Posterior vena cava (tissue), 2 donors: Measurements from ENCODE around the gene NFIC. TPM values are rescaled to one million over a fixed set of nuclear protein-coding genes. Genes with fewer than 3 reads are reported as not detected.
A peak's percentile ranks its signal among the peaks of the same experiment; 100 is the strongest.
"Not testable (repeated sequence)": the region's sequence is repeated elsewhere in the genome, so short reads cannot be mapped to it uniquely, and the experiment has no call there.

Experiments used
- DNase-seq: peaks from one replicate; pipeline ENCODE4 v3.0.0-alpha.2; 2020; ENCODE audit warnings: low spot score
- intact Hi-C, 2 donors: fragments of 100-400 bp; cut with DNase I; formaldehyde crosslinking; loops; one replicate each; pipeline versions ENCODE4 v1.14.1 to v1.14.2; 2022 to 2023
- total RNA-seq, 2 donors: library from RNA; stranded (reverse); fragmentation: NEBNext Ultra II Directional; extraction: Animal tissue kit (Norgen Biotek cat#: 25700); gene quantifications; one replicate each; pipeline ENCODE4 v1.2.1, GENCODE V29; 2021
- donor health status: DM: yes; HTN: yes; CAD: no.
- donor health status: DM: yes; HTN: yes; CAD: no.

Gene NFIC
- total RNA-seq, 2 donors from 2014 or later = 196 to 223 TPM

DNA sequence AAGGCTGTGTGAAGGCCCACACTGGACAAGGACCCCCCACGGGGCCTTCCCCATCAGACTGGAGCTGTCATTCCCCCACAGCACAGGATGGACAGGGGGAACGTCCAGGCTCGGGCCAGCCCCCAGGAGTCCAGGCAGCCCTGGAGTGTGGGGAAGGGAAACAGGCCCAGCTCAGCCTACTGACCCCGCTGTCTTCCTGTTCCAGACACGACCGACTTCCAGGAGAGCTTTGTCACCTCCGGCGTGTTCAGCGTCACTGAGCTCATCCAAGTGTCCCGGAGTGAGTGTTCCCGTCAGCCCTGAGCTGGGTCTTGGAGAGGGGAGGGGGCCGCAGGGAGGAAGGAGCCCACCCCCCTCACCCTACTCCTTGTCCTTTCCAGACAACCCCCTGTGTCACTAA lies 66.9 kb downstream of the NFIC start:
- intact Hi-C loops = loop anchor here (5.0 kb wide), 2 partner anchors 39 to 96 kb away; no protein-coding TSS in a partner anchor
- no peak for DNase-seq

DNA sequence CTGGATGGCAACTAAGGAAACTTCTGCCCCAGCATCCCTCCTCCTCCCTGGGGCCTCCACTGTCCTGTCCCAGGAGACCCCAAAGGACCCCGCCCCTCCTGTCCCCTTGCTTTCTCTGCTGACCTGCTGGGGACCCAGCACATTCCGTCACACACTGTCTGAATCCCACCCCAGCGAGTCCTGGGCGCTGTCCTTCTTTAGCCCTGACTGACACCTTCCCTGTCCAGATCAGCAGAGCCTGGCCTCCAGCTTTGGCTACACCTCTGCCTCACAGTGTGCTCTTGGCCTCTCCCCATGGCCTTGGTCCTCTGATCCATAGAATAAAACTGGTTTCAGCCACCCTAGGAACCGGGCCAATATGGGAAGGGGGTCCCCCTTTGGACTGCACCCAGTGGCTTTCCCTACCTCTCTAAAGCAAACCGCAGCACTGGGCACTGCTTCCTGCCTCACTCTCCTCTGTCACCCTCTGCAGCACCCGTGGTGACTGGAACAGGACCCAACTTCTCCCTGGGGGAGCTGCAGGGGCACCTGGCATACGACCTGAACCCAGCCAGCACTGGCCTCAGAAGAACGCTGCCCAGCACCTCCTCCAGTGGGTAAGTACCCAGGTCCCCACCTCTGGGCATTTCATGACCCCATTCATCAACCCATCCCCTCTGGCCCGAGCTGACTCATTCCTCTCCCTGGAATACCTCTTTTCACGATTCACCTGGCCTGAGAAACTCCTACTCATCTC lies 67.6 kb downstream of the NFIC start:
- intact Hi-C loops = loop anchor here (5.0 kb wide), 2 partner anchors 38 to 97 kb away; no protein-coding TSS in a partner anchor
- DNase-seq = no peak

DNA sequence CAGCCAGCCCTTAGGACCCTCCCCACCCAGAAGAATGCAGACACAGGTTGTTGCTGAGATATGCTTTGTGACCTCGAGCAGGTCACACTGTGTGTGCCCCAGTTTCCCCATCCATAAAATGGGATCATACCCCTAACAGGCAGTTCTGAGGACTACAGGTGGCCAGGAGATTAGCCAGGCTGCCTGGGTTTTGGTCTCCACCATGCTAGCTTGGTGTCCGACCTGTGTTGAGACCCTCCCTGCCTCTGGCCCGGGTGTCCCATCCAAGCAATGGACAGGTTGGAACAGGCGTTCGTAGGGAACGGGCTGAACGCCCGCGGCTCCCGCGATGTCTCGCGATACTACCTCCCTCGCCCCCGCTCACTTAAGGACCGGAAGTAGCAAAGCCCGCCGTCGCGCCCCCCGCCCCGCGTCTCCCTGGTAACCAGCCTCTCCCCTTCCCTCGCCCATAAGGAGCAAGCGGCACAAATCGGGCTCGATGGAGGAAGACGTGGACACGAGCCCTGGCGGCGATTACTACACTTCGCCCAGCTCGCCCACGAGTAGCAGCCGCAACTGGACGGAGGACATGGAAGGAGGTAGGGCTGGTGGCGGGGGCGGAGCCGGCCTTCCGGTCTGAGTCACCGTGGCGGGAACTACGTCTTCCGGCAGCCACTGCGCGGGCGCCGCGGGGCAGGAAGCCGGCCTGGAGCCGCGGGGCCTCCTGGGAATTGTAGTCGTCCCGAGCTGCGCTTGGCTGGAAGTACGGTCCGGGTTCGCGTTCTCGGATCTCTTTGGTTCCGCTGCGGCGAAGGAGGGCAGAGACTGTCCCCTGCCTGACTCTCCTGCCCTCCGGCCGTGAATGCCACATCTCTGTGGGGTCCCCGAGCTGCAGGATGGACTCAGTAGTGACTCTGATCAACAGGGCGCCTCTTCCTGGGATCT lies 68.5 kb downstream of the NFIC start:
- intact Hi-C loops = loop anchor here (5.0 kb wide), 2 partner anchors 37 to 98 kb away; no protein-coding TSS in a partner anchor

DNA sequence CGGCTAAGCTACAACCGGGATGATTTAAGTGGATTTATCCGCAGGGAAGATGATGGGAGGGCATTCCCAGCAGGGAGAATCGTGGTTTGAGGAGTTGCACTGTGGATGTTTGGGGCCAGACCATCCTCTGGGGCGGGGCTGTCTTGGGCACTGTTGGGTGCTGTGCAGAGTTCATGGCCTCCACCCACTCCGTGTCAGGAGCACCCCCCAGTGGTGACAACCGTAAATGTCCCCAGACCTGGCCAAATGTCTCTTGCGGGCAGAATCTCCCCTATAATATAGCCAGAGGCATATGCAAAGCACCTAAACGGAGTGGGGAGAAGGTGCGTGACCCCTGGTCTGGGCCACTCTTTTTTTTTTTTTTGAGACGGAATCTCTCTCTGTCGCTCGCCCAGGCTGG lies 73.7 kb downstream of the NFIC start:
- intact Hi-C loops = no loop called here
- no peak for DNase-seq

More for the DNA sequence above, 68.5 kb downstream of the NFIC start:
- DNase-seq = peak; percentile 99

DNA sequence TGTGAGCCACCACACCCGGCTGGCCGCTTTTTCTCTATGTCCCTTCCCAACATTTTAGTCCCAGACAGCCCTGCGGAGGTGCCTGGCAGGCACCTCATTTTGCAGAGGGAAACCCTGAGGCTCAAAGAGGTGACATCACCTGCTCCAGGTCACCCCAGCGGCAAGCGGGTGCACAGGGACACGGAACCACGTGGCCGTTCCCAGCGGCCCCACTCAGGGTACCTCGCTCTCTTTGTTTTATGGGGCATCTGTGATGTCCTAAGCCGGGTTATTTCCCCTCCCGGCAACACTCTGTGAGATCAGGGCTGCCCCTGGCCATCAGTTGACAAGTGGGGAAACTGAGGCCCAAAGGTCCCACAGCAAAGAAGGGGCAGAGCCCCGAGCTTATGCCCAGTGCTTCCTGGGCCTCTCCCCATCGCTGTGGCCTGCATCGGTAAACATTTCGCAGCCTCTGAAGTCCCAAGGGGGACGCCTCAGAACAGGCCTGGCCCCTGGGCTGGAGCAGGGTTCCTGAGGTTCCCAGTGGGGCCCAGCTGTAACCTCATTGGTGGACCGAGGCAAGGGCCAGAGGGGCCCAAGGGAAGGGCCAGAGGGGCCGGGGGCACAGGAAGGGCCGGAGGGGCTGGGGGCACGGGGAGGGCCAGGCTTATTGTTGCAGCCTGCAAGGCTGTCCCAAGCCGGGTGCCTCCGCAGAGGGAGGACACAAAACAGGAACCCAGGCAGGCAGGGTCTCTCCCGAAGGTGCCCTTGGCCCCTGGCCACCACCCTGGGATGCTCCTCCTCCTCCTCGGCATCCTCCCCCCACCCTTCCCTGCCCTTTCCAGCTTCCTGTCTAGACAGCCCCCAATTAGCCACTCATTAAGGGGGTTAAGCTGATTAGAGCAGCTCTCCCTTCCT lies 75.0 kb downstream of the NFIC start:
- intact Hi-C loops = no loop called here
- DNase-seq = no peak

GRCh38 chr19:3441986-3442329 lies 75.6 kb downstream of the NFIC start:
- DNase-seq = no peak
- intact Hi-C loops = no loop called here

GRCh38 chr19:3442487-3443071 lies 76.2 kb downstream of the NFIC start:
- DNase-seq = no peak
- intact Hi-C loops = no loop called here

- peak; percentile 94 for DNase-seq
- intact Hi-C loops = no loop called here
Measured at GRCh38 chr19:3443840-3444694, 77.7 kb downstream of the NFIC start.

- no peak for DNase-seq
- intact Hi-C loops = no loop called here
Measured at GRCh38 chr19:3444695-3445234, 78.4 kb downstream of the NFIC start.

GRCh38 chr19:3446657-3447056 lies 80.3 kb downstream of the NFIC start:
- DNase-seq, intact Hi-C loops: not testable (repeated sequence)

DNA sequence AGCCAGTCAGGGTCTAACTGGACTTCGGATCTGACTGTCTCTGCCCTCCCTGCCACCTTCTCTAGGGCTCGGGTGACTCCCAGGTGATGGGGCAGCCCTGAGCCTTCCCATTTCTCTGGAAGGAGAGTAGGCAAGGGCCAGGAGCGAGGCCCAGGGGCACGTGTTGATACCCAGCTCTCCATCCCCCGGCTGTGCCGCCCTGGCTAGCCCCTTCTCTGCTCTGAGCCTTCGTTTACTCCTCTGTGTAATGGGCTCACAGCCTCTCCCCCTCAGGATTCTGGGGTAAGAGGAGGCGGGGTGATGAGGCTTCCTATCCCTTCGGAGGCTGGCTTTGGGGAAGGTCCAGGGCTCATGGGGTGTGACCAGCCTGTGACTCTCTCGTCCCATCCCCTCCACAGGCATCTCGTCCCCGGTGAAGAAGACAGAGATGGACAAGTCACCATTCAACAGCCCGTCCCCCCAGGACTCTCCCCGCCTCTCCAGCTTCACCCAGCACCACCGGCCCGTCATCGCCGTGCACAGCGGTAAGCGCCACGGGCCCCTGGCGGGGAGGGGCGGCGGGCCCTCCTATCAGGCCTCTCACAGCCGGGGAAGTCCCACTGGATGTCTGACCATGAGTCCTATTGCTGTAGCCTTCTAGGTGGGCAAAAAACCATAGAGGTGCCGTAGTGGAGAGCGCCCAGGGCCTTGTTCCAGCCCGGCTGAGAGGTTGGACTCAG lies 82.4 kb downstream of the NFIC start:
- intact Hi-C loops = no loop called here

GRCh38 chr19:3450796-3451411 lies 84.5 kb downstream of the NFIC start:
- intact Hi-C loops = loop anchor here in 1 of 2 donors (5.0 to 10.0 kb wide), 2 partner anchors 86 to 1709 kb away; partner anchors contain the start of gene NFIC
- peak; percentile 96 for DNase-seq

More for the DNA sequence above, 82.4 kb downstream of the NFIC start:
- DNase-seq = no peak

GRCh38 chr19:3451451-3451866 lies 85.1 kb downstream of the NFIC start:
- DNase-seq = no peak
- intact Hi-C loops = loop anchor here in 1 of 2 donors (5.0 to 10.0 kb wide), 2 partner anchors 87 to 1709 kb away; partner anchors contain the start of gene NFIC

GRCh38 chr19:3452171-3452941 lies 86.0 kb downstream of the NFIC start:
- DNase-seq = no peak
- intact Hi-C loops = loop anchor here in 1 of 2 donors (5.0 to 10.0 kb wide), 2 partner anchors 88 to 1710 kb away; partner anchors contain the start of gene NFIC

DNA sequence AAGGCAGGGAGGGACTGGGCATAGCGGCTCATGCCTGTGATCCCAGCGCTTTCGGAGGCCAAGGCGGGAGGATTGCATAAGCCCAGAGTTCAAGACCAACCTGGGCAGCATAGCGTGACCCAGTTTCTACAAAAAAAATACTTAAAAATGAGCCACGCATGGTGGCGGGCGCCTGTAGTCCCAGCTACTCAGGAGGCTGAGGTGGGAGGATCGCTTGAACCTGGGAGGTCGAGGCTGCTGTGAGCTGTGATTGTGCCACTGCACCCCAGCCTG lies 86.5 kb downstream of the NFIC start:
- intact Hi-C loops = loop anchor here in 1 of 2 donors (5.0 to 10.0 kb wide), 2 partner anchors 88 to 1711 kb away; partner anchors contain the start of gene NFIC
- not testable (repeated sequence) for DNase-seq

DNA sequence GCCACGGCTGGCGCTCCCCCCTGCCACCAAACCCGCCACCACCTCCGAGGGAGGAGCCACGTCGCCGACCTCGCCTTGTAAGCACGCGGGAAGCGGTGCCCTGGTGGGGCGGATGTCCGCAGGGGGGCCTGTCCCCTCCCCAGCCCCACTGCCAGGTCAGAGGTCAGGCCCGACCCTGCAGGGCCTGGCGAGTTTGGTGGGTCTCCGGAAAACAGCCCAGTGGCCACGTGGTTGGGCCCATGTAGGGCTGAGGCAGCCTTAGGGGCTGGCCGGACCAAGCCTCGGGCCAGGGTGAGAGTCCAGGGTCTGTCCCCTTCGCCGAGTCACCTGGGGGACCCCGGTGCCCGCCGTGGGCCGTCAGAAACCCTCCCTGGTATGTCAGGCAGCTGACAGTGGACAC lies 87.5 kb downstream of the NFIC start:
- no peak for DNase-seq
- intact Hi-C loops = loop anchor here in 1 of 2 donors (1.0 to 10.0 kb wide), 3 partner anchors 34 to 1712 kb away; partner anchors contain the start of gene NFIC
